Activated CD4-positive, alpha-beta T cell treated with anti-CD3 and anti-CD28 coated beads for 36 hours (primary cell): ENCODE measurements around the gene SARDH. TPM values are rescaled to one million over a fixed set of nuclear protein-coding genes. Genes with fewer than 3 reads are reported as not detected.

Experiments used
- ATAC-seq: fragments of 200-7000 bp; cut with Tn5 transposase; one replicate; pipeline ENCODE4 v1.10.0; 2021; ENCODE audit warnings: mild to moderate bottlenecking, moderate library complexity
- CTCF ChIA-PET: fragments of 350-600 bp; sonication (Branson Sonifier 250); formaldehyde crosslinking; loops from one replicate; lab custom pipeline; 2021; ENCODE audit warnings: antibody characterized with exemption; lab: Charles Lee
- POLR2A ChIA-PET: fragments of 350-600 bp; sonication (Branson Sonifier 250); formaldehyde crosslinking; loops from one replicate; lab custom pipeline; 2021; ENCODE audit warnings: antibody characterized with exemption, inconsistent platforms; lab: Charles Lee
- DNase-seq: peaks from one replicate; pipeline ENCODE4 v3.0.0-alpha.2; 2020
- H3K27ac Mint-ChIP-seq: one replicate; pipeline ENCODE4 v1.8.0; 2021; ENCODE audit warnings: mixed read lengths
- H3K27me3 Mint-ChIP-seq: one replicate; pipeline ENCODE4 v1.8.0; 2021; ENCODE audit warnings: mixed read lengths
- H3K36me3 Mint-ChIP-seq: one replicate; pipeline ENCODE4 v1.8.0; 2021; ENCODE audit warnings: low read depth, mixed read lengths
- H3K4me1 Mint-ChIP-seq: one replicate; pipeline ENCODE4 v1.8.0; 2021; ENCODE audit warnings: mixed read lengths
- H3K4me3 Mint-ChIP-seq: one replicate; pipeline ENCODE4 v1.8.0; 2021; ENCODE audit warnings: mild to moderate bottlenecking, moderate library complexity, mixed read lengths
- H3K9me3 Mint-ChIP-seq: one replicate; pipeline ENCODE4 v1.8.0; 2021; ENCODE audit warnings: low read depth, mixed read lengths
- intact Hi-C, 2 experiments: fragments of 100-400 bp; cut with DNase I in 1 of 2; cut with micrococcal nuclease in 1 of 2; formaldehyde crosslinking; loops; one replicate each; pipeline versions ENCODE4 v1.14.2 to v1.15.1; 2022 to 2024; cut with DNase I, micrococcal nuclease
- total RNA-seq, 2 experiments: library from RNA; stranded (reverse); gene quantifications; one replicate each; pipeline ENCODE4 v1.2.3, GENCODE V29; 2021

Gene SARDH
- total RNA-seq, 2 experiments from 2014 or later, result 7.8 to 8.2 TPM

DNA sequence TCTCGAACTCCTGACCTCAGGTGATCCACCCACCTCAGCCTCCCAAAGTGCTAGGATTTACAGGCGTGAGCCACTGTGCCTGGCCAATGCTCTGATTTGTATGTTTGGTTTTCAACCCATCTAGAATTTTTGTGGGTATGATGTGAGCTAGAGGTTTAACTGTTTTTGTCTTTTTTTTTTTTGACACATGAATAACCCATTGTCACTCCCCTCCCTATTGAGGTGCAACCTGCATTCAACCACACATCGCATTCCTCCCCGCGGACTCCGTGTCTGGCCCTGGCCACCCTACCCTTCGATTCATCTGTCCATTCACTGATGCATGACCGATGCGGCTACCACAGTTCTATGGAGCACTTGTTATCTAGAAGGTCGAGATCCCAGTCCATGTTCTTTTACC lies 119.4 kb downstream of the SARDH start:
- ATAC-seq (no peak), DNase-seq (no peak)
- H3K27ac Mint-ChIP-seq, result no peak overlapping the region
- peaks cover 33% of the 10 kb centered on the region for H3K4me1 Mint-ChIP-seq
- H3K36me3 Mint-ChIP-seq, result no peaks in the 10 kb centered on the region
- ChIA-PET CTCF (no interaction called here), POLR2A (no interaction called here)
- intact Hi-C loops, result no loop called here
- H3K9me3 Mint-ChIP-seq, result no peaks in the 10 kb centered on the region
- H3K4me3 Mint-ChIP-seq, result no peak overlapping the region
- H3K27me3 Mint-ChIP-seq, result no peaks in the 10 kb centered on the region

GRCh38 chr9:133616643-133617405 lies 121.3 kb downstream of the SARDH start:
- ATAC-seq, result no peak
- intact Hi-C loops, result no loop called here
- no peak overlapping the region for H3K4me3 Mint-ChIP-seq
- peaks cover 25% of the 10 kb centered on the region for H3K4me1 Mint-ChIP-seq
- no peaks in the 10 kb centered on the region for H3K27me3 Mint-ChIP-seq
- H3K9me3 Mint-ChIP-seq, result no peaks in the 10 kb centered on the region
- CTCF ChIA-PET, result interaction anchor here (0.6 kb wide), 1 partner anchor 9 kb away, joined by 3 read pairs; no protein-coding TSS in a partner anchor
- H3K27ac Mint-ChIP-seq, result no peak overlapping the region
- DNase-seq, result no peak
- no peaks in the 10 kb centered on the region for H3K36me3 Mint-ChIP-seq
- POLR2A ChIA-PET, result no interaction called here

DNA sequence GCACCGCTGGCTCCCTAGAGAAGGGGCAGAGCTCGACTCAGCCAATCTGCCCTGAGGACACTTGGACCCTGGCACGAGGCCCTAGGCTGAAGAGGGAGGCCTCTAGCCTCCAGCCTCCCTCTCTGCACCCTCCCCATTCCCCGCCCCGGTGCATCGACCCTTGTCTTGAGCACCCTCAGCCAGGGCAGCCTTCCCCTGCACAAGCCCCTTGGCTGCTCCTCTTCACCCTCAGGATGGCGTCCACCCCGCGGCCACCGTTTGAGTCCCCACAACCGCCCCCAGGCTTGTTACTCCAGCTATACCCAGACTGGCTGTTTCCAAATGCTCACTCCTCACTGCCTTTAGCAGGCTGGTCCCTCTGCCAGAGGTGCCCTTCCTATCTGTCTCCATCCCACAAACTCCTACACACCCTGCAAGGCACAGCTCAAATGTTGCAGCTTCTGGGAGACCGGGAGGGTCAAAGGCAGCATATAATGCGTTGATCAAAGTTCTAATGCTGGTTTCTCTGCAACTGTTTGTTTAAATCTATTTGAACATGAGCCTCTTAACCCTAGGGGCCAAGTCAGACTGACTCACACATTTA lies 122.5 kb downstream of the SARDH start:
- intact Hi-C loops, result no loop called here
- no peaks in the 10 kb centered on the region for H3K27me3 Mint-ChIP-seq
- H3K4me3 Mint-ChIP-seq, result no peak overlapping the region
- H3K4me1 Mint-ChIP-seq, result peaks cover 14% of the 10 kb centered on the region
- POLR2A ChIA-PET, result no interaction called here
- DNase-seq, result no peak
- ATAC-seq, result no peak
- H3K27ac Mint-ChIP-seq, result no peak overlapping the region
- H3K9me3 Mint-ChIP-seq, result no peaks in the 10 kb centered on the region
- CTCF ChIA-PET, result no interaction called here
- H3K36me3 Mint-ChIP-seq, result no peaks in the 10 kb centered on the region

GRCh38 chr9:133615186-133615585 lies 123.0 kb downstream of the SARDH start:
- peaks cover 9% of the 10 kb centered on the region for H3K4me1 Mint-ChIP-seq

DNA sequence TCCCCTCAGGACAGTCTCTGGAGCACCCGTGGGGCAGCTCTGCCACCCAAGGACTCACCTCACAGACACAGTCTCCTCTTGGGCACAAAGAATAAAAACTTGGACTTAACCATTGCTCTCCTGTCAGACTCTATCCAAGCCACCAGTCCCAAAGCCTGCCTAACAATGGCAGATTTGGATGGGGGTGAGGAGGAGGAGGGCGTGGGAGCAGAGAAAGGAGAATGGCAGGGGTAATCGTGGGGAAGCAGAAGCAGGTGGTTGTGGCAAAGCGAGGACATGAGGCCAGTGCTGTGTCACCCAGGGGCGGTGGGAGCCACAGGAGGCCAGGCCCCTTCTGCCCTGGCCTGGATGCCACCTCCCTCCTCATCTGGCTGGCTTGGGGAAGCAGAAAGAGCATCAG lies 123.5 kb downstream of the SARDH start:
- no peak for DNase-seq
- Mint-ChIP-seq H3K36me3 (no peaks in the 10 kb centered on the region), H3K4me1 (peaks cover 4% of the 10 kb centered on the region), H3K9me3 (no peaks in the 10 kb centered on the region), H3K27me3 (peaks cover 7% of the 10 kb centered on the region), H3K4me3 (no peak overlapping the region), H3K27ac (no peak overlapping the region)
- ATAC-seq, result no peak
- intact Hi-C loops, result no loop called here
- CTCF ChIA-PET, result interaction anchor here (0.7 kb wide), 1 partner anchor 72 kb away, joined by 3 read pairs; no protein-coding TSS in a partner anchor
- POLR2A ChIA-PET, result no interaction called here

More at GRCh38 chr9:133615186-133615585, 123.0 kb downstream of the SARDH start:
- ChIA-PET CTCF (interaction anchor here (0.7 kb wide), 1 partner anchor 72 kb away, joined by 3 read pairs; no protein-coding TSS in a partner anchor), POLR2A (no interaction called here)
- no peak overlapping the region for H3K4me3 Mint-ChIP-seq
- DNase-seq, result no peak
- no peaks in the 10 kb centered on the region for H3K9me3 Mint-ChIP-seq
- H3K27me3 Mint-ChIP-seq, result peaks cover 4% of the 10 kb centered on the region
- H3K36me3 Mint-ChIP-seq, result no peaks in the 10 kb centered on the region
- intact Hi-C loops, result no loop called here
- H3K27ac Mint-ChIP-seq, result no peak overlapping the region
- ATAC-seq, result no peak

DNA sequence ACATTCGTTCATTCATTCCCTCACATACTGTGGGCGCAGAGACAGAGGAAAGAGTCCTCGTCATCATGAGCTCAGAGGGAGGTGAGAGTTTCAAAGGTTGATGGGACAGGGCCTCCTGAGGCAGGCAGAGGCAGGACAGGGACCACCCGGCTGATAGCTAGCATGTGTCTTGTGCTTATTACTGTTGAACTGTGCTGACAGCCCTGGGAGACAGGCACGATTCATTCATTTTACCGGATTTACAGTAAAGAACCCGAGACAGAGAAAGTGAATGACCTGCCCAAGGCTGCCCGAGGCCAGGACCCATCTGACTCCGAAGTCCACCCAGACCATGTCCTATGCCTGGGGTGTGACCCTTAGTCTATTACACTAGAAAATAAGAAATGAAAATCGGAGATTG lies 124.1 kb downstream of the SARDH start:
- DNase-seq (no peak), ATAC-seq (no peak)
- H3K27ac Mint-ChIP-seq, result no peak overlapping the region
- no peaks in the 10 kb centered on the region for H3K9me3 Mint-ChIP-seq
- H3K27me3 Mint-ChIP-seq, result peaks cover 10% of the 10 kb centered on the region
- ChIA-PET POLR2A (no interaction called here), CTCF (interaction anchor here (0.7 kb wide), 1 partner anchor 33 kb away, joined by 3 read pairs; no protein-coding TSS in a partner anchor)
- intact Hi-C loops, result no loop called here
- H3K36me3 Mint-ChIP-seq, result no peaks in the 10 kb centered on the region
- H3K4me3 Mint-ChIP-seq, result no peak overlapping the region
- no peaks in the 10 kb centered on the region for H3K4me1 Mint-ChIP-seq

Other genes with a start within 250 kb of the SARDH start
- gene MYMK, start 213.4 kb downstream of the SARDH start, total RNA-seq, result not detected
- gene ADAMTSL2, start 203.6 kb downstream of the SARDH start, total RNA-seq, result under 1 TPM; 0.11 to 0.32 TPM
- gene FAM163B, start 129.0 kb downstream of the SARDH start, total RNA-seq, result not detected
- not detected for gene DBH, start 102.0 kb downstream of the SARDH start, total RNA-seq